22Rv1 (cell line): Measurements from ENCODE around the gene PISD.

ENCODE experiments used
- ZFX ChIP-seq: fragments of 450-650 bp; IDR thresholded peaks from 2 replicates; pipeline ENCODE4 v1.6.1; 2017; ENCODE audit warnings: antibody characterized with exemption, borderline replicate concordance
- TF ChIP-seq, protein P1 (sequence below): fragments of 450-650 bp; IDR thresholded peaks from 2 replicates; pipeline ENCODE4 v1.5.1; 2017; ENCODE audit warnings: mild to moderate bottlenecking

DNA sequence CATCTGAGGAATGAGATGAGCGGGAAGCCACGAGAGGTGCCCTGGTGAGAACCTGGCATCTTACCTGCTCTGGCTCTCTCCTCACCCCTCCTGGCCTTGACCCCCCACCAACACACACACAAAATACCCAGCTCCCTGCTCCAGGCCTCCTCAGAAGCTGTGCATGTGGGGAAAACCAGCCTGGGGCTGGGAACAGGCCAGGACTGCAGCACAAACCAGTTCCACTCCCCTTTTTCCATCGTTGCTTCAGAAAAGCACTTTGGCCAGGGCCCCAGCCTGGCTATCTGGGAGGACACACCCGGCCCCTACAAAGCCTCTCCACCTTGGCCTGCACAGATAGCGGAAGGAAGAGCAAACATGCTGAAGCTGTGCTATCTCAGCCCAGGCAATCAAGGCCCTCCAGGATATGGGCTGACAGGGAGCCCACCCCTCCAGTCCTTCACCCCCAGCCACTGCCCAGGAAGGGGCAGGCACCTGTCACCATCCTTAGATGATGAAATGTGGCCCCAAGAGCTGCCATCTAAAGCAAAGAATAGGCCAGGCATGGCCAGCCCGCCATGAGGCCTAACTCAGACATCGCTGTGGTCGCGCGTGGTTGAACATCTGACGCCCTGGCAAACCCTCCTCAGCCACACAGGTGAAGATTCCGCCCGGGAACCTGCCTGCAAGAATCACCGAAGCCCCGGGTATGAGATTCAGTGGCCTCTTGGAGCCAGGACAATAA is 35.4 kb downstream of the PISD start:
- TF ChIP-seq, protein P1, sequence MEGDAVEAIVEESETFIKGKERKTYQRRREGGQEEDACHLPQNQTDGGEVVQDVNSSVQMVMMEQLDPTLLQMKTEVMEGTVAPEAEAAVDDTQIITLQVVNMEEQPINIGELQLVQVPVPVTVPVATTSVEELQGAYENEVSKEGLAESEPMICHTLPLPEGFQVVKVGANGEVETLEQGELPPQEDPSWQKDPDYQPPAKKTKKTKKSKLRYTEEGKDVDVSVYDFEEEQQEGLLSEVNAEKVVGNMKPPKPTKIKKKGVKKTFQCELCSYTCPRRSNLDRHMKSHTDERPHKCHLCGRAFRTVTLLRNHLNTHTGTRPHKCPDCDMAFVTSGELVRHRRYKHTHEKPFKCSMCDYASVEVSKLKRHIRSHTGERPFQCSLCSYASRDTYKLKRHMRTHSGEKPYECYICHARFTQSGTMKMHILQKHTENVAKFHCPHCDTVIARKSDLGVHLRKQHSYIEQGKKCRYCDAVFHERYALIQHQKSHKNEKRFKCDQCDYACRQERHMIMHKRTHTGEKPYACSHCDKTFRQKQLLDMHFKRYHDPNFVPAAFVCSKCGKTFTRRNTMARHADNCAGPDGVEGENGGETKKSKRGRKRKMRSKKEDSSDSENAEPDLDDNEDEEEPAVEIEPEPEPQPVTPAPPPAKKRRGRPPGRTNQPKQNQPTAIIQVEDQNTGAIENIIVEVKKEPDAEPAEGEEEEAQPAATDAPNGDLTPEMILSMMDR: no peak
- TF ChIP-seq ZFX: no peak
